ENCODE results near the gene SFTPB.

DNA sequence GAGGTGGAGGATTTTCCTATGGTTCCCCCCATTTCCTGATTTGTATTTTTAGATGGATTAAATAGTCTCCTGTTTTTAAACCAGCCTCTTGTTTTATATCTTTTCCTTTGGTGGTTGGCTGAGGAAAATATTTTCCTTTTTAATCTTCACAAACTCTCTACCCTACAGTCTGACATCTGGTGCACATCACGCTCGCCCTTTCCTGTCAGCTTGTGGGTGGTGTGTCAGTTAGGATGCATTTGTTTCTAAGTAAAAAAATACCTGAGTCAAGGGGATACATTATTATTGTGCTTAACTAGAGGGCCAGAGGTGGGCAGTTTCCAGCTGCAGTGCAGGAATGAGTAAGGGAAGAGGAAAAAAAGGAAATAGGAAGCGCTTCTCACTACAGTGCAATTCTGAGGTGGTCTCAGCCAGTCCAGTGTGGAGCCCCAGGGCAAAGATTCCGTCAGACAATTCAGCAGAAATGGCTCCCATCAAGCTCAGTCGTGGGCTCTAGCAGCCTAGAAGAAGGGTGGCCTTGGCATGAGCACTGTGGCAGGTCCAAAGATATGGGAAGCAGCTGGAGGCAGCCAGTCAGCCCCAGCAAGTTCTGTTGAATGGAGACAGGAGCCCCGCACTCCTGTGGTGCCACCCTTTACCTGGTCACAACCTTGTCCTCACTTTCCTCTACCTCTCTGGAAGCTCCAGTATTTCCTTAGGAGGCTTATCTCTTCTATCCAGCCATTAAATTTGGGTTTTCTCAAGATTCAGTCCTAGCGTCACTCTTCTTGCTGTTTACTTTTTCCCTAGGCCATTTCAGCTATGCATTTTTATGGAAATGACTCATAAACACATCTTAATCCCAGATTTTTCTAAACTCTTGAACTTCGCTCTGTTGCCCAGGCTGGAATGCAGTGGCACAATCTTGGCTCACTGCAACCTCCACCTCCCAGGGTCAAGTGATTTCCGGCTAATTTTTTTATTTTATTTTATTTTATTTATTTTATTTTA is 18.5 kb downstream of the SFTPB start:
- TF ChIP-seq POU2F2 (IDR thresholded peaks at IDR 0.05; ENCODE audit: low read depth, low read length), result no peak
- TF ChIP-seq POLR2AphosphoS5 (IDR thresholded peaks at IDR 0.05; ENCODE audit: low read depth, low read length), result no peak
- no peak for TF ChIP-seq POLR2A (IDR thresholded peaks at IDR 0.05; ENCODE audit: low read depth, low read length)
- no peak for TF ChIP-seq TAF1 (IDR thresholded peaks at IDR 0.05; ENCODE audit: low read depth, low read length)
- TF ChIP-seq PAX5 (IDR thresholded peaks at IDR 0.05; ENCODE audit: insufficient read depth, low read length, severe bottlenecking), result no peak
- no peak for TF ChIP-seq SPI1 (IDR thresholded peaks at IDR 0.05; ENCODE audit: low read depth, low read length)

All from GM12891 (cell line).